HEK293 (cell line): Measurements from ENCODE around the gene MKLN1.
A peak's percentile ranks its signal among the peaks of the same experiment; 100 is the strongest.

Source experiments
- CTCF ChIA-PET: fragments of 350-600 bp; formaldehyde crosslinking; extraction: SDS; loops from one replicate; lab custom pipeline; 2021; ENCODE audit warnings: antibody characterized with exemption; lab: Yijun Ruan, JAX
- POLR2A ChIA-PET: fragments of 300-600 bp; formaldehyde crosslinking; extraction: SDS; loops from one replicate; lab custom pipeline; 2020; ENCODE audit warnings: antibody characterized with exemption, inconsistent platforms; lab: Yijun Ruan, JAX
- H3K27ac ChIP-seq: fragments of 200-500 bp; sonication (Bioruptor generic); 2 replicates; pipeline ENCODE4 v1.5.1; 2014; ENCODE audit warnings: low read depth, low read length, control low read depth, inconsistent platforms; ENCODE audit errors: extremely low read depth
- H3K36me3 ChIP-seq, 2 experiments: fragments of 200-500 bp in 1 of 2; sonication (Bioruptor generic) in 1 of 2; 1 replicate in 1 of 2; 2 replicates in 1 of 2; pipeline ENCODE4 v1.5.1; 2014 to 2017; ENCODE audit warnings: inconsistent platforms in 2 of 2, low read length in 2 of 2; ENCODE audit not compliant: control insufficient read depth in 2 of 2, insufficient read depth in 1 of 2
- H3K4me1 ChIP-seq: fragments of 200-500 bp; sonication (Bioruptor generic); 2 replicates; pipeline ENCODE4 v1.5.1; 2014; ENCODE audit warnings: mild to moderate bottlenecking, low read length, inconsistent platforms; ENCODE audit not compliant: control insufficient read depth, insufficient read depth
- H3K4me3 ChIP-seq: 2 replicates; pipeline ENCODE4 v1.5.1; 2011; ENCODE audit warnings: low read depth, mild to moderate bottlenecking, control low read depth, low read length, moderate library complexity
- H3K9me3 ChIP-seq: fragments of 200-500 bp; sonication (Bioruptor generic); 2 replicates; pipeline ENCODE4 v1.5.1; 2014; ENCODE audit warnings: low read depth, low read length, inconsistent platforms; ENCODE audit not compliant: control insufficient read depth, insufficient read depth
- FEZF1 ChIP-seq: fragments of 450-650 bp; formaldehyde crosslinking; IDR thresholded peaks from 2 replicates; pipeline ENCODE4 v1.5.1; 2016; ENCODE audit warnings: missing biosample characterization, missing genetic modification characterization
- MEIS1 ChIP-seq: sonication (generic); formaldehyde crosslinking; IDR thresholded peaks from 2 replicates; pipeline ENCODE4 v1.8.1; 2022; ENCODE audit warnings: missing genetic modification reagents, mild to moderate bottlenecking, borderline replicate concordance
- OSR2 ChIP-seq: fragments of 450-650 bp; formaldehyde crosslinking; IDR thresholded peaks from 2 replicates; pipeline ENCODE4 v1.5.1; 2016; ENCODE audit warnings: missing biosample characterization, missing genetic modification characterization
- TSHZ1 ChIP-seq: fragments of 450-650 bp; formaldehyde crosslinking; IDR thresholded peaks from 2 replicates; pipeline ENCODE4 v1.5.1; 2016; ENCODE audit warnings: missing biosample characterization, missing genetic modification characterization, borderline replicate concordance
- YY1 ChIP-seq: fragments of 450-650 bp; formaldehyde crosslinking; IDR thresholded peaks from 2 replicates; pipeline ENCODE4 v1.5.1; 2018; ENCODE audit warnings: missing biosample characterization, missing genetic modification characterization
- ZBTB20 ChIP-seq: fragments of 450-650 bp; formaldehyde crosslinking; IDR thresholded peaks from 2 replicates; pipeline ENCODE4 v1.5.1; 2016; ENCODE audit warnings: missing biosample characterization, missing genetic modification characterization
- ZNF341 ChIP-seq: fragments of 450-650 bp; formaldehyde crosslinking; IDR thresholded peaks from 2 replicates; pipeline ENCODE4; 2016; ENCODE audit warnings: low read depth, missing biosample characterization, missing genetic modification characterization
- ZNF366 ChIP-seq: fragments of 450-650 bp; formaldehyde crosslinking; conservative IDR thresholded peaks from 2 replicates; pipeline ENCODE4 v1.5.1; 2016; ENCODE audit warnings: missing biosample characterization, missing genetic modification characterization
- ZNF394 ChIP-seq: fragments of 450-650 bp; formaldehyde crosslinking; IDR thresholded peaks from 2 replicates; pipeline ENCODE4 v1.5.1; 2016; ENCODE audit warnings: missing biosample characterization, missing genetic modification characterization, mild to moderate bottlenecking, moderate library complexity, borderline replicate concordance
- ZNF449 ChIP-seq: fragments of 450-650 bp; formaldehyde crosslinking; IDR thresholded peaks from 2 replicates; pipeline ENCODE4 v1.5.1; 2017; ENCODE audit warnings: missing biosample characterization, mild to moderate bottlenecking, missing genetic modification characterization, moderate library complexity
- ZNF488 ChIP-seq: fragments of 450-650 bp; formaldehyde crosslinking; IDR thresholded peaks from 2 replicates; pipeline ENCODE4 v1.5.1; 2016; ENCODE audit warnings: missing biosample characterization, missing genetic modification characterization
- ZNF521 ChIP-seq: fragments of 450-650 bp; formaldehyde crosslinking; IDR thresholded peaks from 2 replicates; pipeline ENCODE4 v1.5.1; 2017; ENCODE audit warnings: missing biosample characterization, mild to moderate bottlenecking, missing genetic modification characterization
- ZNF639 ChIP-seq: fragments of 450-650 bp; formaldehyde crosslinking; IDR thresholded peaks from 2 replicates; pipeline ENCODE4 v1.5.1; 2016; ENCODE audit warnings: missing biosample characterization, missing genetic modification characterization
- ZNF704 ChIP-seq: fragments of 450-650 bp; formaldehyde crosslinking; IDR thresholded peaks from 2 replicates; pipeline ENCODE4 v1.5.1; 2016; ENCODE audit warnings: missing biosample characterization, missing genetic modification characterization
- ZNF747 ChIP-seq: fragments of 450-650 bp; formaldehyde crosslinking; IDR thresholded peaks from 2 replicates; pipeline ENCODE4 v1.5.1; 2016; ENCODE audit warnings: missing biosample characterization, missing genetic modification characterization
- ZNF837 ChIP-seq: fragments of 450-650 bp; formaldehyde crosslinking; IDR thresholded peaks from 2 replicates; pipeline ENCODE4 v1.5.1; 2016; ENCODE audit warnings: missing biosample characterization, missing genetic modification characterization

MKLN1 gene

GRCh38 chr7:131501930-131502685 is 174.4 kb downstream of the MKLN1 start:
- Histone ChIP-seq H3K27ac (no peak overlapping the region), H3K4me1 (no peaks in the 10 kb centered on the region), H3K4me3 (no peak overlapping the region), H3K9me3 (no peaks in the 10 kb centered on the region), H3K36me3 (peaks cover 0 to 9% of the 10 kb centered on the region in 2 experiments; a peak in 1 of 3 replicates)
- TF ChIP-seq ZNF704 (no peak), ZNF341 (no peak), ZNF366 (no peak), OSR2 (tag by site-specific recombination) (no peak), ZNF394 (no peak), ZNF837 (tag by site-specific recombination) (no peak), ZNF747 (tag by site-specific recombination) (no peak), ZNF449 (tag by site-specific recombination) (no peak), ZNF639 (tag by site-specific recombination) (no peak), TSHZ1 (tag by site-specific recombination) (no peak), ZNF521 (tag by site-specific recombination) (no peak), MEIS1 (CRISPR knock-in tag) (no peak), YY1 (no peak), ZNF488 (tag by site-specific recombination) (no peak)
- ChIA-PET CTCF (interaction anchor here (1.0 to 3.0 kb wide), 5 partner anchors 8 to 342 kb away, joined by 3 to 12 read pairs (median 3); no protein-coding TSS in a partner anchor), POLR2A (interaction anchor here (0.5 to 1.1 kb wide), 2 partner anchors 30 to 61 kb away, joined by 3 to 8 read pairs; no protein-coding TSS in a partner anchor)

- no peaks in the 10 kb centered on the region for H3K4me1 ChIP-seq
- no peaks in the 10 kb centered on the region for H3K9me3 ChIP-seq
- no peak overlapping the region for H3K4me3 ChIP-seq
- CTCF ChIA-PET = interaction anchor here (0.6 to 3.0 kb wide), 8 partner anchors 9 to 346 kb away, joined by 3 to 12 read pairs (median 3); no protein-coding TSS in a partner anchor
- H3K27ac ChIP-seq = peak overlapping the region; percentile 14
- TF ChIP-seq FEZF1 (tag by site-specific recombination) (no peak), ZBTB20 (peak; percentile 43; the same call in 1 of the 2 replicates)
- POLR2A ChIA-PET = interaction anchor here (0.5 to 1.1 kb wide), 2 partner anchors 29 to 60 kb away, joined by 3 to 8 read pairs; no protein-coding TSS in a partner anchor
- peaks cover 0 to 3% of the 10 kb centered on the region in 2 experiments; a peak in 1 of 3 replicates for H3K36me3 ChIP-seq
These were observed 175.3 kb downstream of the MKLN1 start for GRCh38 chr7:131502810-131503508.
